Measurements from ENCODE around the gene DEPDC5.

The DEPDC5 gene

GRCh38 chr22:31929167-31929930 lies 175.5 kb downstream of the DEPDC5 start:
- DNase-seq, result peak; percentile 33

- no peak for DNase-seq
These were observed 179.0 kb downstream of the DEPDC5 start for GRCh38 chr22:31932863-31933262.

GRCh38 chr22:31933406-31933805 lies 179.6 kb downstream of the DEPDC5 start:
- DNase-seq, result no peak

GRCh38 chr22:31933816-31934482 lies 180.1 kb downstream of the DEPDC5 start:
- DNase-seq, result no peak

- DNase-seq, result no peak
These were observed 182.3 kb downstream of the DEPDC5 start for GRCh38 chr22:31935961-31936635.

- no peak for DNase-seq
These were observed 183.5 kb downstream of the DEPDC5 start for GRCh38 chr22:31937341-31937740.

- DNase-seq, result no peak
These were observed 184.5 kb downstream of the DEPDC5 start for GRCh38 chr22:31938296-31938695.

GRCh38 chr22:31940506-31940905 lies 186.7 kb downstream of the DEPDC5 start:
- no peak for DNase-seq

GRCh38 chr22:31942091-31942490 lies 188.3 kb downstream of the DEPDC5 start:
- DNase-seq, result no peak

GRCh38 chr22:31943206-31943977 lies 189.6 kb downstream of the DEPDC5 start:
- DNase-seq, result no peak

GRCh38 chr22:31943978-31944699 lies 190.3 kb downstream of the DEPDC5 start, which contains the start of gene YWHAH:
Gene YWHAH, plus strand, starts transcription at chr22:31944535. Its CDS starts 199 bp downstream, at chr22:31944734.
- peak; percentile 93 for DNase-seq

- peak; percentile 28 for DNase-seq
These were observed 191.1 kb downstream of the DEPDC5 start for GRCh38 chr22:31944700-31945442.

- DNase-seq, result no peak
These were observed 191.6 kb downstream of the DEPDC5 start for GRCh38 chr22:31945443-31945855.

GRCh38 chr22:31945971-31946680 lies 192.3 kb downstream of the DEPDC5 start:
- DNase-seq, result no peak

- DNase-seq, result no peak
These were observed 193.5 kb downstream of the DEPDC5 start for GRCh38 chr22:31947296-31947695.

- DNase-seq, result no peak
These were observed 194.2 kb downstream of the DEPDC5 start for GRCh38 chr22:31948002-31948401.

- DNase-seq, result peak; percentile 22
These were observed 196.4 kb downstream of the DEPDC5 start for GRCh38 chr22:31950226-31950625.

GRCh38 chr22:31951194-31952093 lies 197.6 kb downstream of the DEPDC5 start:
- DNase-seq, result no peak

GRCh38 chr22:31952094-31952401 lies 198.2 kb downstream of the DEPDC5 start:
- DNase-seq, result peak; percentile 35

- DNase-seq, result peak; percentile 91
These were observed 198.7 kb downstream of the DEPDC5 start for GRCh38 chr22:31952472-31952871.
